PC-9 (cell line): ENCODE results near the gene DNAL4.

Experiments
- EZH2 ChIP-seq: fragments of 200-600 bp; sonication (generic); IDR thresholded peaks from 2 replicates; pipeline ENCODE4 v1.8.0; 2017; ENCODE audit warnings: antibody characterized with exemption, low read depth
- TF ChIP-seq, protein P1 (sequence below): fragments of 200-600 bp; sonication (generic); conservative IDR thresholded peaks from 2 replicates; pipeline ENCODE4 v1.6.1; 2017; ENCODE audit warnings: mixed run types, antibody characterized with exemption, mild to moderate bottlenecking, moderate library complexity

DNA sequence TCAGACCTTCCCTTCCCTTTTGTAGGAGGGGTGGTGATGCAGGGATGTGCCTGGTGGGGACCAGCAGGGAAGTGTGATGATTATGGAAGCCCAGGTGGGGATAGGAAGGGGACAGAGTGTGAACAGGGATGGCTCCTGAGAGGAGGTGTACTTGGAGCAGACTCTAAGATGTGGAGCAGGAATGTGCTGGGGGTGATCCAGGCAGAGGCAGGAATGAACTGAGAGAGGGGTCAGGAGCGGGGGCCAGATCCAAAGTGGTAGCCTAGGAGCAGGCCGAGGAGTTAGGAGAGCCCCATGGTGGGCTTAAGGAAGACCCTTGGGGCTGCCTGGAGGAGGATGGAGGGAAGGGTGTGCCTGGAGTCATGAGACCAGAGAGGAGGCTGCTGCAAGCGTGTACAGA is 46.2 kb upstream of the DNAL4 start:
- TF ChIP-seq, protein P1, sequence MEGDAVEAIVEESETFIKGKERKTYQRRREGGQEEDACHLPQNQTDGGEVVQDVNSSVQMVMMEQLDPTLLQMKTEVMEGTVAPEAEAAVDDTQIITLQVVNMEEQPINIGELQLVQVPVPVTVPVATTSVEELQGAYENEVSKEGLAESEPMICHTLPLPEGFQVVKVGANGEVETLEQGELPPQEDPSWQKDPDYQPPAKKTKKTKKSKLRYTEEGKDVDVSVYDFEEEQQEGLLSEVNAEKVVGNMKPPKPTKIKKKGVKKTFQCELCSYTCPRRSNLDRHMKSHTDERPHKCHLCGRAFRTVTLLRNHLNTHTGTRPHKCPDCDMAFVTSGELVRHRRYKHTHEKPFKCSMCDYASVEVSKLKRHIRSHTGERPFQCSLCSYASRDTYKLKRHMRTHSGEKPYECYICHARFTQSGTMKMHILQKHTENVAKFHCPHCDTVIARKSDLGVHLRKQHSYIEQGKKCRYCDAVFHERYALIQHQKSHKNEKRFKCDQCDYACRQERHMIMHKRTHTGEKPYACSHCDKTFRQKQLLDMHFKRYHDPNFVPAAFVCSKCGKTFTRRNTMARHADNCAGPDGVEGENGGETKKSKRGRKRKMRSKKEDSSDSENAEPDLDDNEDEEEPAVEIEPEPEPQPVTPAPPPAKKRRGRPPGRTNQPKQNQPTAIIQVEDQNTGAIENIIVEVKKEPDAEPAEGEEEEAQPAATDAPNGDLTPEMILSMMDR = no peak
- TF ChIP-seq EZH2 = no peak
